Thyroid gland (tissue), 4 donors: ENCODE results near the gene AKAP7.

Experiments
- CTCF ChIP-seq, 6 experiments: fragments of 200-600 bp in 3 of 6; fragments of 450-650 bp in 3 of 6; sonication (generic) in 3 of 6; IDR thresholded peaks; one replicate each; pipeline ENCODE4 v1.5.1; 2016 to 2019; ENCODE audit warnings: antibody characterized with exemption in 6 of 6, mild to moderate bottlenecking in 2 of 6, inconsistent platforms in 1 of 6, moderate library complexity in 1 of 6
- POLR2A ChIP-seq, 2 donors: fragments of 450-650 bp; IDR thresholded peaks; one replicate each; pipeline ENCODE4 v1.6.1; 2017; ENCODE audit warnings: antibody characterized with exemption in 2 of 2, mild to moderate bottlenecking in 2 of 2, moderate library complexity in 1 of 2

GRCh38 chr6:131258010-131258652 is 122.9 kb downstream of the AKAP7 start:
- TF ChIP-seq POLR2A (IDR thresholded peaks at IDR 0.05) (no peak), CTCF (IDR thresholded peaks at IDR 0.05) (no peak)
